Neural crest cell (in vitro differentiated cells): ENCODE results near the gene PHACTR1. TPM values are rescaled to one million over a fixed set of nuclear protein-coding genes. Genes with fewer than 3 reads are reported as not detected.

Experiments used
- DNase-seq: peaks from one replicate; pipeline ENCODE4 v3.0.0; 2021; ENCODE audit warnings: low read depth, mixed read lengths, low spot score
- H3K27ac Mint-ChIP-seq: one replicate; pipeline ENCODE4 v1.8.0; 2021; ENCODE audit warnings: mild to moderate bottlenecking, mixed read lengths; ENCODE audit not compliant: unreplicated experiment
- H3K27me3 Mint-ChIP-seq: 2 replicates; pipeline ENCODE4 v1.8.0; 2021; ENCODE audit warnings: low read depth, mild to moderate bottlenecking, mixed read lengths
- H3K36me3 Mint-ChIP-seq: 2 replicates; pipeline ENCODE4 v1.8.0; 2021; ENCODE audit warnings: low read depth, mild to moderate bottlenecking, mixed read lengths
- H3K4me1 Mint-ChIP-seq: 2 replicates; pipeline ENCODE4 v1.8.0; 2021; ENCODE audit warnings: mixed read lengths
- H3K4me3 Mint-ChIP-seq: one replicate; pipeline ENCODE4 v1.8.0; 2021; ENCODE audit warnings: mild to moderate bottlenecking, mixed read lengths
- H3K9me3 Mint-ChIP-seq: 2 replicates; pipeline ENCODE4 v1.8.0; 2021; ENCODE audit warnings: mixed read lengths
- CTCF ChIP-seq: fragments of 200-600 bp; sonication (generic); conservative IDR thresholded peaks from 2 replicates; pipeline ENCODE4 v1.5.0; 2021; ENCODE audit warnings: antibody characterized with exemption, mild to moderate bottlenecking
- total RNA-seq: library from RNA; stranded (reverse); gene quantifications from 2 replicates; pipeline ENCODE4 v1.2.1, GENCODE V29; 2021

Gene PHACTR1
- total RNA-seq, 1 donor from 2014 or later, result 10.4 TPM

- DNase-seq, result no peak
- TF ChIP-seq CTCF, result no peak
- Mint-ChIP-seq H3K9me3 (no peaks in the 10 kb centered on the region), H3K36me3 (no peaks in the 10 kb centered on the region), H3K4me1 (peaks cover 5% of the 10 kb centered on the region), H3K4me3 (no peak overlapping the region), H3K27me3 (peaks cover 7% of the 10 kb centered on the region), H3K27ac (no peak overlapping the region)
Observed at GRCh38 chr6:13175087-13175486, 458.5 kb downstream of the PHACTR1 start.

- H3K4me3 Mint-ChIP-seq, result no peak overlapping the region
- H3K27me3 Mint-ChIP-seq, result peaks cover 7% of the 10 kb centered on the region
- H3K36me3 Mint-ChIP-seq, result no peaks in the 10 kb centered on the region
- TF ChIP-seq CTCF, result no peak
- H3K9me3 Mint-ChIP-seq, result no peaks in the 10 kb centered on the region
- H3K4me1 Mint-ChIP-seq, result peaks cover 5% of the 10 kb centered on the region
- no peak overlapping the region for H3K27ac Mint-ChIP-seq
- DNase-seq, result no peak
Observed at GRCh38 chr6:13175759-13176158, 459.2 kb downstream of the PHACTR1 start.

- no peaks in the 10 kb centered on the region for H3K9me3 Mint-ChIP-seq
- H3K4me3 Mint-ChIP-seq, result no peak overlapping the region
- H3K27me3 Mint-ChIP-seq, result peaks cover 7% of the 10 kb centered on the region
- peaks cover 18% of the 10 kb centered on the region for H3K4me1 Mint-ChIP-seq
- DNase-seq, result no peak
- H3K27ac Mint-ChIP-seq, result no peak overlapping the region
- no peaks in the 10 kb centered on the region for H3K36me3 Mint-ChIP-seq
- no peak for TF ChIP-seq CTCF
Observed at GRCh38 chr6:13177664-13178063, 461.1 kb downstream of the PHACTR1 start.

- peaks cover 18% of the 10 kb centered on the region for H3K4me1 Mint-ChIP-seq
Observed at GRCh38 chr6:13178107-13178506, 461.5 kb downstream of the PHACTR1 start.

GRCh38 chr6:13180538-13180937 lies 464.0 kb downstream of the PHACTR1 start:
- H3K27me3 Mint-ChIP-seq, result peaks cover 4% of the 10 kb centered on the region
- peaks cover 18% of the 10 kb centered on the region for H3K4me1 Mint-ChIP-seq
- H3K4me3 Mint-ChIP-seq, result no peak overlapping the region
- no peak overlapping the region for H3K27ac Mint-ChIP-seq
- no peak for TF ChIP-seq CTCF
- no peak for DNase-seq
- no peaks in the 10 kb centered on the region for H3K36me3 Mint-ChIP-seq
- no peaks in the 10 kb centered on the region for H3K9me3 Mint-ChIP-seq

More at GRCh38 chr6:13178107-13178506, 461.5 kb downstream of the PHACTR1 start:
- Mint-ChIP-seq H3K4me3 (no peak overlapping the region), H3K27me3 (peaks cover 7% of the 10 kb centered on the region), H3K36me3 (no peaks in the 10 kb centered on the region), H3K9me3 (no peaks in the 10 kb centered on the region), H3K27ac (peak overlapping the region; percentile 38)
- DNase-seq, result no peak
- no peak for TF ChIP-seq CTCF

GRCh38 chr6:13181393-13181792 lies 464.8 kb downstream of the PHACTR1 start:
- H3K27ac Mint-ChIP-seq, result no peak overlapping the region
- no peak for TF ChIP-seq CTCF
- no peaks in the 10 kb centered on the region for H3K27me3 Mint-ChIP-seq
- H3K4me1 Mint-ChIP-seq, result peaks cover 18% of the 10 kb centered on the region
- H3K4me3 Mint-ChIP-seq, result no peak overlapping the region
- no peaks in the 10 kb centered on the region for H3K9me3 Mint-ChIP-seq
- H3K36me3 Mint-ChIP-seq, result no peaks in the 10 kb centered on the region
- DNase-seq, result no peak
